Activated CD4-positive, alpha-beta T cell treated with anti-CD3 and anti-CD28 coated beads for 36 hours (primary cell): ENCODE data around the gene ADSS2. TPM values are rescaled to one million over a fixed set of nuclear protein-coding genes. Genes with fewer than 3 reads are reported as not detected.
A peak's percentile ranks its signal among the peaks of the same experiment; 100 is the strongest.

ENCODE experiments used
- ATAC-seq: fragments of 200-7000 bp; cut with Tn5 transposase; one replicate; pipeline ENCODE4 v1.10.0; 2021; ENCODE audit warnings: mild to moderate bottlenecking, moderate library complexity
- CTCF ChIA-PET: fragments of 350-600 bp; sonication (Branson Sonifier 250); formaldehyde crosslinking; loops from one replicate; lab custom pipeline; 2021; ENCODE audit warnings: antibody characterized with exemption; lab: Charles Lee
- POLR2A ChIA-PET: fragments of 350-600 bp; sonication (Branson Sonifier 250); formaldehyde crosslinking; loops from one replicate; lab custom pipeline; 2021; ENCODE audit warnings: antibody characterized with exemption, inconsistent platforms; lab: Charles Lee
- DNase-seq: peaks from one replicate; pipeline ENCODE4 v3.0.0-alpha.2; 2020
- H3K27ac Mint-ChIP-seq: one replicate; pipeline ENCODE4 v1.8.0; 2021; ENCODE audit warnings: mixed read lengths
- H3K27me3 Mint-ChIP-seq: one replicate; pipeline ENCODE4 v1.8.0; 2021; ENCODE audit warnings: mixed read lengths
- H3K36me3 Mint-ChIP-seq: one replicate; pipeline ENCODE4 v1.8.0; 2021; ENCODE audit warnings: low read depth, mixed read lengths
- H3K4me1 Mint-ChIP-seq: one replicate; pipeline ENCODE4 v1.8.0; 2021; ENCODE audit warnings: mixed read lengths
- H3K4me3 Mint-ChIP-seq: one replicate; pipeline ENCODE4 v1.8.0; 2021; ENCODE audit warnings: mild to moderate bottlenecking, moderate library complexity, mixed read lengths
- H3K9me3 Mint-ChIP-seq: one replicate; pipeline ENCODE4 v1.8.0; 2021; ENCODE audit warnings: low read depth, mixed read lengths
- intact Hi-C, 2 experiments: fragments of 100-400 bp; cut with DNase I in 1 of 2; cut with micrococcal nuclease in 1 of 2; formaldehyde crosslinking; loops; one replicate each; pipeline versions ENCODE4 v1.14.2 to v1.15.1; 2022 to 2024; cut with DNase I, micrococcal nuclease
- total RNA-seq, 2 experiments: library from RNA; stranded (reverse); gene quantifications; one replicate each; pipeline ENCODE4 v1.2.3, GENCODE V29; 2021

Gene ADSS2
- total RNA-seq, 2 experiments from 2014 or later: 43.6 to 52.8 TPM

DNA sequence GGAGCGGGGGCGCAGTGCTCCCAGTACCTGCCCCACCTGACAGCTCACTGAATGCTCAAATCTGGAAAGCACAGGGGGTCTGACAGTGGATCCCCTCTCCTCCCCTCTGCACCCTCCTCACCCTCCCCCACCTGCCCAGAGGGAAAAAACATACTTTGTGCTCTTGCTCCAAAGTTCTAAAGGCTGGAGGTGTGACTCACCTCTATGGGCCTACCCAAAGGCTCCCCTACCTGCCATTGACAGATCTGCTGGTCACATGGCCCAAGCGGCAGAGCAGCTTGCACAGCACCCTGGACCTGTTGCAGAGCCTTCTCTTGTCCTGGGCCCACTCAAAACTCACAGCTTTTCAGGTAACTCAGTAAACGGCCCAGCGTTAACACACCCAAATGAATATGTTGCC, 55.7 kb downstream of the ADSS2 start:
- ATAC-seq (peak; percentile 68), DNase-seq (peak; percentile 16)
- peak overlapping the region; percentile 13 for H3K27ac Mint-ChIP-seq
- peaks cover 7% of the 10 kb centered on the region for H3K4me1 Mint-ChIP-seq
- peaks cover 6% of the 10 kb centered on the region for H3K36me3 Mint-ChIP-seq
- no peaks in the 10 kb centered on the region for H3K27me3 Mint-ChIP-seq
- CTCF ChIA-PET: no interaction called here
- peaks cover 5% of the 10 kb centered on the region for H3K9me3 Mint-ChIP-seq
- no peak overlapping the region for H3K4me3 Mint-ChIP-seq
- intact Hi-C loops: no loop called here
- POLR2A ChIA-PET: no interaction called here

DNA sequence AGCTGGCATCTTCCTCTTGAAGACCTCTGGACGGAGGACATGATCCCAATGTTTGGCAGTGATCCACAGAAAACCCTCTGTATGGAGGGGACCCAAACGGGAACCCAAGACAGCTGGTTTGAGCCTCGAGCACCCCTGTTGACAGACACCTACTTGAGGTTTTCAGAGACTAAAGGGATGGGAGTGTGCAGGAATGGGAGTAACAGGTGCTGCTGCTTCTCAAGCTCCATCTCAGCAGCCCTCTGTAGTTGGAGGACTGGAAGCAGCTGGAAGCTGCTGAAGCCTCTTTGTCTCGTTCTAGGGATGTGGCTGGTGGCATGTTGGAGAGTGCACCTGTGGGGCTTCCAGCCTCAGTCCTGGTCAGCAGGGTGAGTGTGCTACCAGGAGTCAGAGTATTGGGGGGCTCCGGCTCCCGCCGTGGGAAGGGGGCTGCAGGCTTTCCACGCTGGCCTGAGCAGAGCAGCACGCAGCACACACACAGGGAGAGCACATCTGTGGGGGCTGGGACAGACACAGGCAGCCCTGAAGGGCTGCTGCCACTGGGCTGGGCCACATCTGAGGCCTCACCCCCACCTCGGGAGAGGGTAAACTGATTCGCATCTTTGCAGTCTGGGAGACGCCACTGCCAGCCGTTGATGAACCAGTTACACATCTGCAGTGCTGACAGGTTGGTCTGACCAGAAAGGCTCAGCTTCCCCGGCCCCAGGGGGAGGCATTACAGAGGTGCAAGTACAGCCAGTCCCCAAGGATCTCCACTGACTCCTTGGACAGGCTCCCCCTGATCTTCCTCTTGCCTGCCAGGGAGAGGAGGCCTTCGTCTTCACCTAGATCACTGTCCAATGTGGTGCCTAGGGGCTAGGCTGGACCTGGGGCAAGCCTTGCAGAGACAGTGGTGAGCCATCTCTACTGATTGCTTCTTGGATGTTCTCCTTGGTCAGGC, 56.6 kb downstream of the ADSS2 start:
- H3K4me3 Mint-ChIP-seq: no peak overlapping the region
- H3K27ac Mint-ChIP-seq: no peak overlapping the region
- CTCF ChIA-PET: no interaction called here
- POLR2A ChIA-PET: no interaction called here
- DNase-seq (no peak), ATAC-seq (peak; percentile 14)
- intact Hi-C loops: no loop called here
- H3K4me1 Mint-ChIP-seq: peaks cover 7% of the 10 kb centered on the region
- peaks cover 2% of the 10 kb centered on the region for H3K9me3 Mint-ChIP-seq
- H3K36me3 Mint-ChIP-seq: peaks cover 2% of the 10 kb centered on the region
- no peaks in the 10 kb centered on the region for H3K27me3 Mint-ChIP-seq

DNA sequence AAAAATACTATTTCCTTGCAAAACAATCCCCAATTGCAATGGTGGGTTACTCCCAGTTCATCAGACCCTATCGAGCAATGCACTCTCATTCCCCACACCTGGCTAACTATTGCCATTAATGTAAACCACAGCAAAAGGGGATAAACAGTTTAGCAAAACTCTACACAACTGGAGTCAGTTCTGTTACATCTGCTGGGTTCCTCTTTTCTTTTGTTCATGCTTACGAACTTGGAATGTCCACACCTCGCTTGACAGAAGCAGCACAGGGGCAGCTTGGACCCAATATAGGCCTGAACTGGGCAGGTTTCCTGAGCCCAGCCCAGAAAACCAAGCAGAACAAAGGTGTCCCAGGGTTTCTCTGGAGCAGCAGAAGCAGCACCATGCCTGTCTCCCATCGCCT, 57.4 kb downstream of the ADSS2 start:
- ATAC-seq: no peak
- ChIA-PET POLR2A (no interaction called here), CTCF (no interaction called here)
- Mint-ChIP-seq H3K27ac (no peak overlapping the region), H3K36me3 (peaks cover 2% of the 10 kb centered on the region), H3K4me1 (peaks cover 7% of the 10 kb centered on the region), H3K4me3 (no peak overlapping the region), H3K27me3 (no peaks in the 10 kb centered on the region), H3K9me3 (peaks cover 2% of the 10 kb centered on the region)
- DNase-seq: no peak
- intact Hi-C loops: no loop called here

DNA sequence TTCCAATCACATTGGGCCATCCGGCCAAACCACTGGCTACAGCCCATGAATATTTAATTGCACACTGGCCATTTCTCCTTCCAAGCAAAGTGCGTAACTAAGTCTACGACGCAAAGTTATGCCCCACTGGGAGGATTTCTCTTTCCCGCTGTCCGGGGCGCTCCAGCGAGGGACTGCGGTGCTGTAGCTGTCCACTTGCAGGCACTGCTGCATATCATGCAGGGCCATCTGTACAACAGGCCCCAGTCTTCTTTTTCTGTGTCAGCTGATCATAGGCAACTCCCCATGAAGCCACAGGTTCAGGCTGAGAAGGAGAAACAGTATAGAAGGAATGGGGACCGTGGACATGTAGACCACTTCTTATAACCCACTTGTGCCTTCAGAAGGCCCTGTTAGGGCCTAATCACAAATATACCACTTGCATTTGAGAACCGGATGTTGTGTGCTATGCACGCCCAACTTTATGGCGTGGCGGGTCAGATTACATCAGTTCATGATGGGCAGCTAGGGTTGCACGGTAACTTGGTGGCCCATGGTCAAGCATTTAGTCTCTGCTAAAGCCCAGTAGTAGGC, 58.0 kb downstream of the ADSS2 start:
- POLR2A ChIA-PET: no interaction called here
- H3K27me3 Mint-ChIP-seq: no peaks in the 10 kb centered on the region
- no peak for ATAC-seq
- no peak overlapping the region for H3K4me3 Mint-ChIP-seq
- DNase-seq: no peak
- no peak overlapping the region for H3K27ac Mint-ChIP-seq
- intact Hi-C loops: no loop called here
- H3K4me1 Mint-ChIP-seq: peaks cover 7% of the 10 kb centered on the region
- H3K36me3 Mint-ChIP-seq: no peaks in the 10 kb centered on the region
- CTCF ChIA-PET: no interaction called here
- no peaks in the 10 kb centered on the region for H3K9me3 Mint-ChIP-seq

DNA sequence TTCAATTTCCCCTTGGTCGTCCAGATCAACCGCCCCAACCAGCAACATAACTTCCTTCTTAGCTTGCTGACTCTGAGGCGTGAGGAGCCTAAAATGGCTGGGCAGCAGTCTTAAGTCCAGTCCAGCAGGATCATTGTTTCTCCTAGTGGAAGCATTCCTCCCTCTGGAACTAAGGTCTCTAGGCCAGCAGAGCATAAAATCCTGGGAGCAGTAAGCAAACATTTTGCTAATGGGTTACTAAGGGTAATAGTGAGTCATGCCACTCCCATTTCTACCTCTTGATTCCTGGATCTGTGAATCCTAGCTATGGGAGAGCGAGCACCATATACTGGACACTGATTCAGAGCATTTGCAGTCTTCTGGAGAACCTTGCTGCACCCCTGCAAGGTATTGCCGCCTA, 59.9 kb downstream of the ADSS2 start:
- Mint-ChIP-seq H3K27ac (no peak overlapping the region), H3K27me3 (no peaks in the 10 kb centered on the region), H3K4me3 (no peak overlapping the region), H3K4me1 (peaks cover 4% of the 10 kb centered on the region), H3K9me3 (no peaks in the 10 kb centered on the region), H3K36me3 (no peaks in the 10 kb centered on the region)
- intact Hi-C loops: no loop called here
- ATAC-seq: no peak
- ChIA-PET CTCF (no interaction called here), POLR2A (no interaction called here)
- DNase-seq: no peak

DNA sequence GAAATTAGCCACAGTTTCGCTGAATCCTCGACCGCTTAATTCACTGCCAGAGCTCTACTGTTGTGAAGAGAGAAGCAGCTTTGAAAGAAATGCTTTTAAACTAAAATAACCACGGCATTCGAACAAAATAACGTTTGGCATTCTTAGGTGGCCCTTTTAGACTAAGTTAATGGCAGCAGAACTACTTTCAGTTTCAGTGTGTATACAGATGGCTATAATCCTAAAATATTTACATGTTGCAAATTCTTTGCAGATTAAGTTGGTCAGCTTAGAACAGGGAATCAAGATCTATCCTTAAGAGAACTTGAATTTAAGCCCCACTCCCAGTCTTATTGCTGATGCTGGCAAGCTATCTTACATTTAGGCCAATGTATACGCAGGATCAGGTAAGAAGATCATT, 62.7 kb downstream of the ADSS2 start:
- intact Hi-C loops: no loop called here
- no peaks in the 10 kb centered on the region for H3K4me1 Mint-ChIP-seq
- no peak overlapping the region for H3K27ac Mint-ChIP-seq
- POLR2A ChIA-PET: no interaction called here
- no peaks in the 10 kb centered on the region for H3K36me3 Mint-ChIP-seq
- CTCF ChIA-PET: no interaction called here
- no peak overlapping the region for H3K4me3 Mint-ChIP-seq
- DNase-seq (no peak), ATAC-seq (no peak)
- no peaks in the 10 kb centered on the region for H3K9me3 Mint-ChIP-seq
- no peaks in the 10 kb centered on the region for H3K27me3 Mint-ChIP-seq

DNA sequence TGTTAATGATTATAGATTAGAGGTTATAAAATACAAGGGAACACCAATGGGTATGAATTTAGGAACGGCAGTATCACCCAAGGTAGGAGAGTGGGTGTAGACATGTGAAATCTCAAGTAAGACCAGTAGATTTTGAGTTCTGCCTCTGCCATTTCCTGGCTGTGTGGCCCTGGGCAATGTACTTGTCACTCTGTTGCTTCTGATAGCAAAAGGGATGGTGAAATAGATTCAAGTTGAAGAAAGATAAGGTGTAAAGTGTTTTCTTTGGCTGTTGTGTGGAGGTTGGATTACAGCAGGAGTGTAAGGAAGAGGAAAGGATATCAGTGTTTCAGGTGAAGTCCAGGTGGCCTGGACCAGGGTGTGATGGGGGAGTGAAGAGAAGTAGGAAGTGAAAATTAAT, 64.3 kb downstream of the ADSS2 start:
- Mint-ChIP-seq H3K9me3 (no peaks in the 10 kb centered on the region), H3K27me3 (no peaks in the 10 kb centered on the region), H3K27ac (no peak overlapping the region), H3K36me3 (no peaks in the 10 kb centered on the region), H3K4me3 (no peak overlapping the region), H3K4me1 (no peaks in the 10 kb centered on the region)
- DNase-seq: no peak
- POLR2A ChIA-PET: no interaction called here
- intact Hi-C loops: no loop called here
- no peak for ATAC-seq
- CTCF ChIA-PET: no interaction called here

DNA sequence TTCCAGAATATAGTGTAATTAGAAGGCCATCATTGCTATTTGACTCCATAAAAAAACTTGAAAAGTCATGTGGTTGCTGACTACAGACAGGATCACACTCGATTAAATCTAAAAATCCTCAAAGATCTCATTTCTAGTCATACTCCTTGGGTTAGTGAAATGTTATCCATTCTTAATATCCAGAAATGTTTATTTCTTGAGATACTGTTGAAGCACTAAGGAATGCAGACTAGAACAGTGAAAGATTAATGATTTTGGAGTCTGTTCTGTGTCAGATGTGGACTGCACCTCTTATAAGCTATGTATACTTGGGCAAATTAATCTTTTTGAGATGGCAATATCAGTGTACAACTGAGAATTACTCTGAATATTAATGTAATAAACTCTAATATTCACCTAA, 65.1 kb downstream of the ADSS2 start:
- Mint-ChIP-seq H3K36me3 (no peaks in the 10 kb centered on the region), H3K27me3 (no peaks in the 10 kb centered on the region), H3K4me1 (no peaks in the 10 kb centered on the region), H3K27ac (no peak overlapping the region), H3K4me3 (no peak overlapping the region), H3K9me3 (no peaks in the 10 kb centered on the region)
- ChIA-PET POLR2A (no interaction called here), CTCF (no interaction called here)
- ATAC-seq: no peak
- intact Hi-C loops: no loop called here
- no peak for DNase-seq

DNA sequence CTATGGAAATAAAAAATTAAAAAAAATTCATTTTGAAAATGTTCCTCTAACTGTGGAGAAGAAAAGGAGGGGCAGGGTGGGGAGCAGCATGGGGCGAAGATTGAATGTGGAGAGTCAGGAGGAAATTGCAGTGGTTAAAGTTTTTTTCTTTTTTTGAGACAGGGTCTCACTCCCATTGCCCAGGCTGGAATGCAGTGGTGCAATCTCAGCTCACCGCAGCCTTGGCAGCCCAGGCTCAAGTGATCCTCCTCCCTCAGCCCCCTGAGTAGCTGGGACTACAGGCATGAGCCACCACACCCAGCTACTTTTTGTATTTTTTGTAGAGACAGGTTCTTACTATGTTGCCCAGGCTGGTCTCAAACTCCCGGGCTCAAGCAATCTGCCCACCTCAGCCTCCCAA, 67.6 kb downstream of the ADSS2 start:
- ChIA-PET POLR2A (no interaction called here), CTCF (no interaction called here)
- no peaks in the 10 kb centered on the region for H3K9me3 Mint-ChIP-seq
- H3K36me3 Mint-ChIP-seq: no peaks in the 10 kb centered on the region
- intact Hi-C loops: no loop called here
- H3K4me1 Mint-ChIP-seq: no peaks in the 10 kb centered on the region
- H3K4me3 Mint-ChIP-seq: no peak overlapping the region
- H3K27ac Mint-ChIP-seq: no peak overlapping the region
- ATAC-seq: no peak
- no peak for DNase-seq
- no peaks in the 10 kb centered on the region for H3K27me3 Mint-ChIP-seq

DNA sequence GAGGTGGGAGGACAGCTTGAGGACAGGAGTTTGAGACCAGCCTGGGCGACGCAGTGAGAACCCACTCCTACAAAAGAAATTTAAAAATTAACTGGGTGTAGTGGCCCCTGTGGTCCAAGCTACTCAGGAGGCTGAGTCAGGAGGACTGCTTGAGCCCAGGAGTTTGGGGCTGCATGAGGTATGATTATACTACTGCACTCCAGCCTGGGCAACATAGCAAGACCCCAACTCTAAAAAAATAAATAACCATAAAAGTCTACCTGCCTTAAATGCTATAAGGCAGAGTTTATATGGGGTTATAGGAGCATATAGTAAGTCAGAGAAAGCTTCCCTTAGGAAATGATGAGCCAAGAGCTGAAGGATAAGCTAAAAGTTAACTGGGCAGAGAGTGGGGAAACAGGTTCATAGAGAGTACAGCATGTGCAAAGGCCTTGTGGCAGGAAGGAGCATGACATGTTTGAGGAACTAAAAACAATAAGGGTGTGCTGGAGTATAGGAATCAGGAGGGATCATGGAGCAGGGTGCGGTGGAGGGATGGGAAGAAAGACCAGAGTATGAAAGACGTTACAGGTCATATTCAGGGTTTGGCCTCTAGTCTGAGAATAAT, 68.3 kb downstream of the ADSS2 start:
- H3K9me3 Mint-ChIP-seq: no peaks in the 10 kb centered on the region
- no peak overlapping the region for H3K27ac Mint-ChIP-seq
- H3K27me3 Mint-ChIP-seq: no peaks in the 10 kb centered on the region
- ChIA-PET CTCF (no interaction called here), POLR2A (no interaction called here)
- no peak for DNase-seq
- no peak for ATAC-seq
- no peaks in the 10 kb centered on the region for H3K4me1 Mint-ChIP-seq
- no peaks in the 10 kb centered on the region for H3K36me3 Mint-ChIP-seq
- intact Hi-C loops: no loop called here
- H3K4me3 Mint-ChIP-seq: no peak overlapping the region

DNA sequence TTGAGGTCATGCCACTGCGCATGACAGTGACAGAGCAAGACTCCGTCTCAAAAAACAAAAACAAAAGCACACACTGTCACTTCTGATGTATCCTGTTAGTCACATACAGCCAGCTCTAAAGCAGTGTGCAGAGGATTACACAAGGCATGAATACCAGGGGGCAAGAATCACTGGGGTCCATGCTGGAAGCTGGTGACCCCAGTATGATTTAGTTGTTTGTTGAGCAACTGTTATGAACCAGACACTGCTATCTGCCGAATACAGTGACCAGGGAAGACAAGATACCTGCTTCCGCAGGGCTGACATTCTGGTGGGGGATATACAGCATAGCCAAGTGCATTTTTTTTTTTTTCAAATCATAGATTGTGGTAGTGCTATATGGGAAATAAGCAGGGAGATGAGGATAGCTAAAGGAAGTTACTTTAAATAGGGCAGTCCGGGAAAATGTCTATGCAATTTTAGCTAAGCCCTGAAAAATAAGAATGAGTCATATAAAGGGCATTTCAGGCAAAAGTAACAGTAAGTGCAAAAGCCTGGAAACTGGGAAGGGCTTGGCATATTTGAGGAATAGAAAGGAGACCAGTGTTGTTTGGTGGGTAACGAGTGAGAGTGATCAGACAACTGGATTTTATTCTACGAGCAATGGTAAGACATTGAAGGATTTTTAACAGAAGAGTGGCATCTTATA, 69.7 kb downstream of the ADSS2 start:
- Mint-ChIP-seq H3K4me1 (no peaks in the 10 kb centered on the region), H3K27me3 (no peaks in the 10 kb centered on the region), H3K4me3 (no peak overlapping the region), H3K27ac (no peak overlapping the region), H3K36me3 (no peaks in the 10 kb centered on the region), H3K9me3 (no peaks in the 10 kb centered on the region)
- POLR2A ChIA-PET: no interaction called here
- CTCF ChIA-PET: interaction anchor here (0.7 kb wide), 1 partner anchor 317 kb away, joined by 4 read pairs; no protein-coding TSS in a partner anchor
- DNase-seq: no peak
- no peak for ATAC-seq
- intact Hi-C loops: no loop called here
